Central memory CD4-positive, alpha-beta T cell (primary cell): ENCODE results near the gene RNU6-7.

Experiments used
- DNase-seq: peaks from one replicate; pipeline ENCODE4 v3.0.0; 2022

The RNU6-7 gene

GRCh38 chr14:32205984-32206383 lies 4.1 kb downstream of the RNU6-7 start:
- DNase-seq: no peak

- no peak for DNase-seq
Measured at GRCh38 chr14:32206552-32206951, 4.7 kb downstream of the RNU6-7 start.

- DNase-seq: no peak
Measured at GRCh38 chr14:32208490-32208889, 6.6 kb downstream of the RNU6-7 start.

- DNase-seq: no peak
Measured at GRCh38 chr14:32209471-32209870, 7.6 kb downstream of the RNU6-7 start.

GRCh38 chr14:32211068-32211404 lies 9.2 kb downstream of the RNU6-7 start:
- DNase-seq: no peak

GRCh38 chr14:32212833-32213232 lies 11.0 kb downstream of the RNU6-7 start:
- DNase-seq: no peak

- no peak for DNase-seq
Measured at GRCh38 chr14:32217301-32217700, 15.5 kb downstream of the RNU6-7 start.

GRCh38 chr14:32224737-32225377 lies 23.0 kb downstream of the RNU6-7 start:
- no peak for DNase-seq

GRCh38 chr14:32225378-32225920 lies 23.6 kb downstream of the RNU6-7 start:
- no peak for DNase-seq

- no peak for DNase-seq
Measured at GRCh38 chr14:32226056-32226455, 24.2 kb downstream of the RNU6-7 start.

GRCh38 chr14:32230181-32230580 lies 28.3 kb downstream of the RNU6-7 start:
- no peak for DNase-seq

GRCh38 chr14:32230695-32231280 lies 28.9 kb downstream of the RNU6-7 start:
- DNase-seq: no peak

GRCh38 chr14:32232481-32232880 lies 30.6 kb downstream of the RNU6-7 start:
- DNase-seq: no peak

- no peak for DNase-seq
Measured at GRCh38 chr14:32233260-32233659, 31.4 kb downstream of the RNU6-7 start.

GRCh38 chr14:32244404-32244803 lies 42.6 kb downstream of the RNU6-7 start:
- DNase-seq: no peak

GRCh38 chr14:32246751-32247150 lies 44.9 kb downstream of the RNU6-7 start:
- DNase-seq: no peak

GRCh38 chr14:32249371-32249770 lies 47.5 kb downstream of the RNU6-7 start:
- no peak for DNase-seq

- DNase-seq: no peak
Measured at GRCh38 chr14:32249780-32250179, 47.9 kb downstream of the RNU6-7 start.

GRCh38 chr14:32250681-32251080 lies 48.8 kb downstream of the RNU6-7 start:
- DNase-seq: no peak

- DNase-seq: no peak
Measured at GRCh38 chr14:32251530-32251929, 49.7 kb downstream of the RNU6-7 start.
